Bronchial epithelial cell (primary cell): ENCODE data around the gene IFRD1. TPM values are rescaled to one million over a fixed set of nuclear protein-coding genes. Genes with fewer than 3 reads are reported as not detected.

Experiments
- DNase-seq: peaks from one replicate; pipeline ENCODE4 v3.0.0-alpha.2; 2010; ENCODE audit warnings: low read depth
- FAIRE-seq: peaks from 2 replicates; lab custom pipeline; 2011; peaks lifted over from hg19 to GRCh38; lab: Jason Lieb, UNC
- H3K27me3 ChIP-seq: 2 replicates; pipeline ENCODE4 v1.5.1; 2011; ENCODE audit warnings: low read length; ENCODE audit not compliant: control insufficient read depth, insufficient read depth
- H3K36me3 ChIP-seq: 2 replicates; pipeline ENCODE4 v1.5.1; 2011; ENCODE audit warnings: low read length; ENCODE audit not compliant: control insufficient read depth, insufficient read depth
- H3K4me3 ChIP-seq: 2 replicates; pipeline ENCODE4 v1.5.1; 2011; ENCODE audit warnings: mild to moderate bottlenecking, low read depth, low read length, control low read depth
- CTCF ChIP-seq: IDR thresholded peaks from 2 replicates; pipeline ENCODE4 v1.5.1; 2011; ENCODE audit warnings: mild to moderate bottlenecking, moderate library complexity, low read length, control low read depth, inconsistent platforms; ENCODE audit not compliant: insufficient read depth, severe bottlenecking
- total RNA-seq: library from RNA; depleted of rRNA; stranded (reverse); fragments of >200 nt; gene quantifications from 2 replicates; pipeline ENCODE4 v1.2.1, GENCODE V29; 2014

IFRD1 gene
- total RNA-seq, 1 donor from 2014 or later = 92.1 TPM

- FAIRE-seq = no peak
- H3K27me3 ChIP-seq = peaks cover 2% of the 10 kb centered on the region
Measured at GRCh38 chr7:112520787-112521186, 70.5 kb downstream of the IFRD1 start.

GRCh38 chr7:112521942-112522341 lies 71.7 kb downstream of the IFRD1 start:
- Histone ChIP-seq H3K36me3 (no peaks in the 10 kb centered on the region), H3K27me3 (peaks cover 4% of the 10 kb centered on the region), H3K4me3 (no peak overlapping the region)
- DNase-seq (peak; percentile 13), FAIRE-seq (no peak)
- no peak for TF ChIP-seq CTCF

More at GRCh38 chr7:112520787-112521186, 70.5 kb downstream of the IFRD1 start:
- Histone ChIP-seq H3K4me3 (no peak overlapping the region), H3K36me3 (no peaks in the 10 kb centered on the region)
- DNase-seq = no peak
- no peak for TF ChIP-seq CTCF

GRCh38 chr7:112523871-112524270 lies 73.6 kb downstream of the IFRD1 start:
- Histone ChIP-seq H3K4me3 (no peak overlapping the region), H3K27me3 (peaks cover 6% of the 10 kb centered on the region), H3K36me3 (no peaks in the 10 kb centered on the region)
- DNase-seq (no peak), FAIRE-seq (no peak)
- TF ChIP-seq CTCF = no peak

Other genes starting within 250 kb of the IFRD1 start
- gene DOCK4, start 244.1 kb upstream of the IFRD1 start, total RNA-seq = 4.5 and 10.1 TPM in 2 replicates
- 26.8 and 58.2 TPM in 2 replicates for gene ZNF277, start 243.8 kb upstream of the IFRD1 start, total RNA-seq
- 0.26 and 1.1 TPM in 2 replicates for gene LSMEM1, start 30.5 kb downstream of the IFRD1 start, total RNA-seq